Activated naive CD8-positive, alpha-beta T cell treated with anti-CD3 and anti-CD28 coated beads for 36 hours (primary cell): Measurements from ENCODE around the gene CD274. TPM values are rescaled to one million over a fixed set of nuclear protein-coding genes. Genes with fewer than 3 reads are reported as not detected.
"Not testable (repeated sequence)": the region's sequence is repeated elsewhere in the genome, so short reads cannot be mapped to it uniquely, and the experiment has no call there.

Experiments used
- DNase-seq: peaks from one replicate; pipeline ENCODE4 v3.0.0; 2021
- H3K27ac Mint-ChIP-seq: one replicate; pipeline ENCODE4 v1.8.0; 2022; ENCODE audit warnings: mild to moderate bottlenecking, moderate library complexity, mixed read lengths
- H3K27me3 Mint-ChIP-seq: one replicate; pipeline ENCODE4 v1.8.0; 2022; ENCODE audit warnings: mild to moderate bottlenecking, mixed read lengths
- H3K36me3 Mint-ChIP-seq: one replicate; pipeline ENCODE4 v1.8.0; 2021; ENCODE audit warnings: mild to moderate bottlenecking, mixed read lengths
- H3K4me1 Mint-ChIP-seq: one replicate; pipeline ENCODE4 v1.8.0; 2021; ENCODE audit warnings: mixed read lengths
- H3K4me3 Mint-ChIP-seq: one replicate; pipeline ENCODE4 v1.8.0; 2022; ENCODE audit warnings: mild to moderate bottlenecking, moderate library complexity, mixed read lengths
- H3K9me3 Mint-ChIP-seq: one replicate; pipeline ENCODE4 v1.8.0; 2022; ENCODE audit warnings: mixed read lengths
- total RNA-seq, 2 experiments: library from RNA; stranded (reverse); gene quantifications; one replicate each; pipeline ENCODE4 v1.2.3, GENCODE V29; 2021

The CD274 gene
- total RNA-seq, 2 experiments from 2014 or later: 22.0 to 24.6 TPM

- H3K4me1 Mint-ChIP-seq: peaks cover 55% of the 10 kb centered on the region
- peak overlapping the region; percentile 92 for H3K27ac Mint-ChIP-seq
- peaks cover 10% of the 10 kb centered on the region for H3K36me3 Mint-ChIP-seq
- no peaks in the 10 kb centered on the region for H3K27me3 Mint-ChIP-seq
- no peaks in the 10 kb centered on the region for H3K9me3 Mint-ChIP-seq
- peak overlapping the region; percentile 35 for H3K4me3 Mint-ChIP-seq
- no peak for DNase-seq
Observed at GRCh38 chr9:5447337-5447736, 3.0 kb upstream of the CD274 start.

- Mint-ChIP-seq H3K36me3 (peaks cover 13% of the 10 kb centered on the region), H3K27me3 (no peaks in the 10 kb centered on the region), H3K4me1 (peaks cover 60% of the 10 kb centered on the region), H3K9me3 (no peaks in the 10 kb centered on the region), H3K4me3 (peak overlapping the region; percentile 8), H3K27ac (peak overlapping the region; percentile 92)
- DNase-seq: no peak
Observed at GRCh38 chr9:5448016-5448415, 2.3 kb upstream of the CD274 start.

- Mint-ChIP-seq H3K4me3 (peak overlapping the region; percentile 96), H3K9me3 (no peaks in the 10 kb centered on the region), H3K4me1 (peaks cover 67% of the 10 kb centered on the region), H3K27me3 (no peaks in the 10 kb centered on the region), H3K27ac (peak overlapping the region; percentile 95), H3K36me3 (peaks cover 13% of the 10 kb centered on the region)
- DNase-seq: no peak
Observed at GRCh38 chr9:5448461-5449435, 1.6 kb upstream of the CD274 start.

- H3K4me1 Mint-ChIP-seq: peaks cover 73% of the 10 kb centered on the region
- H3K27ac Mint-ChIP-seq: peak overlapping the region; percentile 95
- no peak for DNase-seq
- no peaks in the 10 kb centered on the region for H3K27me3 Mint-ChIP-seq
- peak overlapping the region; percentile 96 for H3K4me3 Mint-ChIP-seq
- no peaks in the 10 kb centered on the region for H3K9me3 Mint-ChIP-seq
- peaks cover 15% of the 10 kb centered on the region for H3K36me3 Mint-ChIP-seq
Observed at GRCh38 chr9:5449521-5450358, 602 bp upstream of the CD274 start.

- DNase-seq: no peak
- Mint-ChIP-seq H3K27ac (peak overlapping the region; percentile 95), H3K4me3 (peak overlapping the region; percentile 96), H3K36me3 (peaks cover 31% of the 10 kb centered on the region), H3K4me1 (peaks cover 71% of the 10 kb centered on the region), H3K9me3 (no peaks in the 10 kb centered on the region), H3K27me3 (no peaks in the 10 kb centered on the region)
Observed at GRCh38 chr9:5452286-5452609, 1.9 kb downstream of the CD274 start.

- H3K4me3 Mint-ChIP-seq: peak overlapping the region; percentile 69
- H3K27me3 Mint-ChIP-seq: no peaks in the 10 kb centered on the region
- H3K9me3 Mint-ChIP-seq: no peaks in the 10 kb centered on the region
- H3K27ac Mint-ChIP-seq: peak overlapping the region; percentile 66
- DNase-seq: no peak
- peaks cover 38% of the 10 kb centered on the region for H3K36me3 Mint-ChIP-seq
- H3K4me1 Mint-ChIP-seq: peaks cover 71% of the 10 kb centered on the region
Observed at GRCh38 chr9:5453004-5453403, 2.7 kb downstream of the CD274 start.

- Mint-ChIP-seq H3K4me1 (peaks cover 71% of the 10 kb centered on the region), H3K27me3 (no peaks in the 10 kb centered on the region), H3K4me3 (peak overlapping the region; percentile 53), H3K27ac (peak overlapping the region; percentile 66), H3K36me3 (peaks cover 45% of the 10 kb centered on the region), H3K9me3 (peaks cover under 1% of the 10 kb centered on the region)
- DNase-seq: no peak
Observed at GRCh38 chr9:5453673-5454072, 3.3 kb downstream of the CD274 start.

- Mint-ChIP-seq H3K27me3 (no peaks in the 10 kb centered on the region), H3K36me3 (peaks cover 59% of the 10 kb centered on the region)
Observed at GRCh38 chr9:5455181-5455580, 4.8 kb downstream of the CD274 start.

GRCh38 chr9:5459289-5459829 lies 9.0 kb downstream of the CD274 start:
- peak; percentile 27 for DNase-seq
- Mint-ChIP-seq H3K36me3 (peaks cover 71% of the 10 kb centered on the region), H3K9me3 (peaks cover 5% of the 10 kb centered on the region), H3K4me3 (peak overlapping the region; percentile 11), H3K4me1 (peaks cover 63% of the 10 kb centered on the region), H3K27me3 (no peaks in the 10 kb centered on the region), H3K27ac (peak overlapping the region; percentile 65)

More at GRCh38 chr9:5455181-5455580, 4.8 kb downstream of the CD274 start:
- peak overlapping the region; percentile 65 for H3K4me3 Mint-ChIP-seq
- H3K4me1 Mint-ChIP-seq: peaks cover 72% of the 10 kb centered on the region
- DNase-seq: no peak
- H3K27ac Mint-ChIP-seq: peak overlapping the region; percentile 81
- H3K9me3 Mint-ChIP-seq: peaks cover 5% of the 10 kb centered on the region

GRCh38 chr9:5460157-5460556 lies 9.8 kb downstream of the CD274 start:
- peaks cover 74% of the 10 kb centered on the region for H3K36me3 Mint-ChIP-seq
- H3K27ac Mint-ChIP-seq: peak overlapping the region; percentile 65
- no peak for DNase-seq
- no peaks in the 10 kb centered on the region for H3K27me3 Mint-ChIP-seq
- peaks cover 5% of the 10 kb centered on the region for H3K9me3 Mint-ChIP-seq
- H3K4me3 Mint-ChIP-seq: peak overlapping the region; percentile 11
- peaks cover 56% of the 10 kb centered on the region for H3K4me1 Mint-ChIP-seq

GRCh38 chr9:5464831-5465330 lies 14.5 kb downstream of the CD274 start:
- not testable (repeated sequence) for H3K4me3 Mint-ChIP-seq, DNase-seq, H3K9me3 Mint-ChIP-seq, H3K27ac Mint-ChIP-seq, H3K27me3 Mint-ChIP-seq
- Mint-ChIP-seq H3K4me1 (peaks cover 29% of the 10 kb centered on the region), H3K36me3 (peaks cover 67% of the 10 kb centered on the region)

- Mint-ChIP-seq H3K36me3 (peaks cover 62% of the 10 kb centered on the region), H3K4me1 (peaks cover 26% of the 10 kb centered on the region), H3K27me3 (no peaks in the 10 kb centered on the region), H3K4me3 (no peak overlapping the region), H3K9me3 (no peaks in the 10 kb centered on the region), H3K27ac (no peak overlapping the region)
- no peak for DNase-seq
Observed at GRCh38 chr9:5466005-5466404, 15.7 kb downstream of the CD274 start.

- no peaks in the 10 kb centered on the region for H3K9me3 Mint-ChIP-seq
- H3K36me3 Mint-ChIP-seq: peaks cover 62% of the 10 kb centered on the region
- H3K27ac Mint-ChIP-seq: no peak overlapping the region
- no peaks in the 10 kb centered on the region for H3K27me3 Mint-ChIP-seq
- no peak for DNase-seq
- H3K4me3 Mint-ChIP-seq: no peak overlapping the region
- H3K4me1 Mint-ChIP-seq: peaks cover 21% of the 10 kb centered on the region
Observed at GRCh38 chr9:5466766-5467165, 16.4 kb downstream of the CD274 start.

GRCh38 chr9:5468850-5469249 lies 18.5 kb downstream of the CD274 start:
- no peak overlapping the region for H3K4me3 Mint-ChIP-seq
- no peak for DNase-seq
- H3K9me3 Mint-ChIP-seq: peaks cover 5% of the 10 kb centered on the region
- no peaks in the 10 kb centered on the region for H3K27me3 Mint-ChIP-seq
- H3K4me1 Mint-ChIP-seq: peaks cover 17% of the 10 kb centered on the region
- H3K36me3 Mint-ChIP-seq: peaks cover 48% of the 10 kb centered on the region
- no peak overlapping the region for H3K27ac Mint-ChIP-seq

- H3K4me3 Mint-ChIP-seq: no peak overlapping the region
- peaks cover 39% of the 10 kb centered on the region for H3K36me3 Mint-ChIP-seq
- peaks cover 16% of the 10 kb centered on the region for H3K4me1 Mint-ChIP-seq
Observed at GRCh38 chr9:5470122-5470521, 19.8 kb downstream of the CD274 start.

More at GRCh38 chr9:5470122-5470521, 19.8 kb downstream of the CD274 start:
- DNase-seq: no peak
- H3K27me3 Mint-ChIP-seq: no peaks in the 10 kb centered on the region
- H3K27ac Mint-ChIP-seq: no peak overlapping the region
- peaks cover 7% of the 10 kb centered on the region for H3K9me3 Mint-ChIP-seq
